GM12878 (cell line): ENCODE data around the gene TNFSF12.

Experiments
- CBX3 ChIP-seq: fragments of 200-600 bp; sonication (generic); IDR thresholded peaks from 2 replicates; pipeline ENCODE4 v1.6.1; 2016; ENCODE audit warnings: low read depth, borderline replicate concordance
- CEBPB ChIP-seq, 2 experiments: fragments of 150-350 bp in 1 of 2; IDR thresholded peaks; 2 replicates each; pipeline ENCODE4 v1.6.1; 2012 to 2014; ENCODE audit warnings: low read depth in 2 of 2, low read length in 2 of 2, borderline replicate concordance in 1 of 2, inconsistent platforms in 1 of 2
- CHD2 ChIP-seq: IDR thresholded peaks from 2 replicates; pipeline ENCODE4 v1.6.1; 2011; ENCODE audit warnings: low read depth, low read length, improper control_type of control experiment, borderline replicate concordance
- CREB1 ChIP-seq: IDR thresholded peaks from 2 replicates; pipeline ENCODE4 v1.6.1; 2012; ENCODE audit warnings: low read depth, mild to moderate bottlenecking, inconsistent platforms
- CTCF ChIP-seq, 3 experiments: IDR thresholded peaks in 2 of 3; conservative IDR thresholded peaks in 1 of 3; 2 replicates each; pipeline ENCODE4 v1.5.1; 2011; ENCODE audit warnings: low read depth in 3 of 3, low read length in 3 of 3, mild to moderate bottlenecking in 3 of 3, control low read depth in 2 of 3, moderate library complexity in 2 of 3, inconsistent platforms in 1 of 3, mixed read lengths in 1 of 3; ENCODE audit not compliant: control insufficient read depth in 2 of 3, insufficient read depth in 1 of 3; ENCODE audit errors: extremely low read depth in 1 of 3
- EZH2 ChIP-seq: IDR thresholded peaks from 2 replicates; pipeline ENCODE4 v1.6.1; 2012; ENCODE audit warnings: low read depth, mild to moderate bottlenecking, control low read depth, inconsistent platforms, low read length, borderline replicate concordance; ENCODE audit not compliant: control insufficient read depth
- MXI1 ChIP-seq: fragments of 150-350 bp; IDR thresholded peaks from 2 replicates; pipeline ENCODE4 v1.6.1; 2011; ENCODE audit warnings: low read depth, mild to moderate bottlenecking, inconsistent platforms, low read length, improper control_type of control experiment
- POLR2A ChIP-seq: IDR thresholded peaks from 2 replicates; pipeline ENCODE4 v1.6.1; 2011; ENCODE audit warnings: low read depth, mild to moderate bottlenecking, low read length
- POLR2AphosphoS5 ChIP-seq: IDR thresholded peaks from 2 replicates; pipeline ENCODE4 v1.6.1; 2011; ENCODE audit warnings: mild to moderate bottlenecking, low read length, inconsistent platforms
- TCF7 ChIP-seq: IDR thresholded peaks from 2 replicates; pipeline ENCODE4 v1.6.1; 2014; ENCODE audit warnings: antibody characterized with exemption, borderline replicate concordance

- no peak for TF ChIP-seq CREB1
- TF ChIP-seq EZH2: no peak
- TF ChIP-seq POLR2AphosphoS5: peak; percentile 90
- TF ChIP-seq POLR2A: peak; percentile 76
- no peak for TF ChIP-seq CEBPB (IDR thresholded peaks at IDR 0.05; ENCODE audit: borderline replicate concordance in 1 of 2, low read depth in 2 of 2, low read length in 2 of 2)
- no peak for TF ChIP-seq TCF7
- no peak for TF ChIP-seq CBX3
- no peak for TF ChIP-seq MXI1
- TF ChIP-seq CTCF (IDR thresholded peaks at IDR 0.05 in 2 of 3, conservative IDR thresholded peaks at IDR 0.05 in 1 of 3; ENCODE audit: control insufficient read depth in 2 of 3, extremely low read depth in 1 of 3, insufficient read depth in 1 of 3, low read depth in 3 of 3, low read length in 3 of 3): no peak
- no peak for TF ChIP-seq CHD2
Observed at GRCh38 chr17:7576432-7576937, 27.6 kb downstream of the TNFSF12 start.
